ENCODE data around the gene TMED6.

The TMED6 gene

DNA sequence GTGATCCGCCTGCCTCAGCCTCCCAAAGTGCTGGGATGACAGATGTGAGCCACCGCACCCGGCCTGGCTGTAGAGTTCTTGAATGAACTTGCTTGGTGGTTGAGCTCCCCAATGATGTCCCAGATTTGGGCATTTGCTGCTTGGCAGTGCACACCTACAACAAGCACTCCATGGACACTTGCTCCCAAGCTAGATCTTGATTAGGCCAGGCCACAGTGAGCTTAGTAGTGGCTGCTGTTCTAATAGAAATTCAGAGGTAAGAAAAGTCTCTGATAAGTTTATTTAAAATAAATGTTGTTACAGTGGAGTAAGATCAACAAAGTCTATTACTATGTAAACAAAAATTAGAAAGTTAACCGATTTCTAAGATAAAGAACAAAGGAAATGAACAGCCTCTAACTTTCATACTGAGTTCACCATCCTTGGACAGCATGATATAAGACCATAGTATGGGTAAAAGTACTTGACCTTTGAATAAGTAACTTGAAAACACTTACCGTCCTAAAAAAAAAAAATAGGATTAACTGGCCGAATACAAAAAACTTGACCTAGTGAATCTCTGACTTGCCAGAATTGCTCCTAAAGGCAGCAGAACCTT, 951 bp downstream of the TMED6 start:
- no peak for DNase-seq

DNA sequence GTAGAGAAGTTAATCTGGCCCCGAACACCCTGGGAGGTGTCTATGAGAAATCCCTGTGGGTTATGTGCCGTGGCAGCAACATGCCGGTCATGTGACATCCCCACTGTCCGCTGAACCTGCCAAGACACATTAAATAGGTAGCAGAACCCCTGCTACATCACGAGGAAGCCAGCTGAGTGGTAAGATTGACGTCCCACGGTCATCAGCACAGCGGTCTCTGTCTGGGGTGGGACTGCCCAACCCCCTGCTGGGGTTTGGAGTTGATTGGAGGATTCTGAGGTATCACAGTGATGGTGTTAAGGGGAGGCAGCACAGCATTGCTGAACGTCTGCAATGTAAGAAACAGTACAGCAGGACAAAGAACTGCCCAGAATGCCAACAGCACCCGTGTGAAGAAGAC, 2.0 kb downstream of the TMED6 start:
- DNase-seq = no peak

DNA sequence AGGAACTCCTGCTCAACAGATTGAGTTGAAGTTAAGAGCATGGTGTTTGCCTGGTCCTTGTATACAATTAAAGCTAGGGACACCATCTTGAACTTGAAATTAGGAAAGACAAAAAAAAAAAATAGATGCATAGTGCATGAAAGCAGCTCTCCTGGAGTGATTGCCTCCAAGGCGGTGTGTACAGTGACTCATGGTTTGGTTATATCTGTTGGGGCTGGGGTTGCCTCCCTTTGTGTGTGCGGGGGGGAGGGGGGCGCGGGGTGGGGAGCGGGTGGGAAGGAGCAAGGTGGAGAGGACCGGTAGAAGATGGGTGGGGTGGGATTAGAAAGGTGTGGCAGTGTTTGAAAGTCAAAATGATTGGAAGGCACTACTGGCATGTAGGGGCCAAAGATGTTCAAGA, 3.4 kb downstream of the TMED6 start:
- DNase-seq = no peak

DNA sequence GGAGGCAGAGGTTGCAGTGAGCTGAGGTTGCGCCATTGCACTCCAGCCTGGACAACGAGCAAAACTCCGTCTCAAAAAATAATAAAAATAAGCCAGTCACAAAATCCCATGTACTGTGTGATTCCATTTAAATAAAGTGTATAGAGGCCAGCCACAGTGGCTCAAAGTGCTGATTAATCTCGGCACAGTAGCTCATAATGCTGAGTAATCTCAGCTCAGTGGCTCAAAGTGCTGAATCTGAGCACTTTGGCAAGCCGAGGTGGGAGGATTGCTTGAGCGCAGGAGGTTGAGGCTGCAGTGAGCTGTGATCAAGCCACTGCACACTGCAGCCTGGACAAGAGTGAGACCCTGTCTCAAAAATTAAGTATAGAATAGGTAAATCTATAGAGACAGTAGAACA, 4.9 kb downstream of the TMED6 start:
- no peak for DNase-seq

DNA sequence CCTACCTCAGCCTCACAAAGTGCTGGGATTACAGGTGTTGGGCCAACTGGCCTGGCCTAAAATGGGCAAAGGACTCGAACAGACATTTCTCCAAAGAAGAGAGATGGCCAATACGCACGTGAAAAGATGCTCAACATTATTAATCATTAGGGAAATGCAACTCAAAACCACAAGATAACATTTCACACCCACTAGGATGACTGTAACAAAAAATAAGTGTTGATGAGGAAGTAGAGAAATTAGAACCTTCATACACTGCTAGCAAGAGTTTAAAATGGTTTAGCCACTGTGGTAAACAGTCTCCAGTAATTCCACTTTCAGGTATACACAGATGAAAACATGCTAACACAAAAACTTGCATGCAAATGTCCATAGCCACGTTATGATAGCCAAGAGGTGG, 5.7 kb downstream of the TMED6 start:
- DNase-seq = no peak

DNA sequence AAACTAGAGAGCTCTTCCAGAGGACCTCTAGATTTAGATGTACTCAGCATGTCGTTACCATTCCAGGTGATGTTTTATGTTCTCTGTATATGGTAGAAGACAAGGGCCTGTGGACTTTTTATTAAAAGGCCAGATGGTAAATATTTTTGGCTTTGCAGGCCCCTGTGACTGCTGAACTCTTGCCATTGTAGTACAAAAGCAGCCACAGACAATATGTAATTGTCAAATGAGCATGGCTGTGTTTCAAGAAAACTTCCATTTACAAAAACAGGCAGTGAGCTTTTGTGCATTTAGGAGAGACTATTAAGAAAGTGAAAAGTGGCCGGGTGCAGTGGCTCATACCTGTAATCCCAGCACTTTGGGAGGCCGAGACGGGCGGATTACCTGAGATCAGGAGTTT, 7.4 kb downstream of the TMED6 start:
- no peak for DNase-seq

DNA sequence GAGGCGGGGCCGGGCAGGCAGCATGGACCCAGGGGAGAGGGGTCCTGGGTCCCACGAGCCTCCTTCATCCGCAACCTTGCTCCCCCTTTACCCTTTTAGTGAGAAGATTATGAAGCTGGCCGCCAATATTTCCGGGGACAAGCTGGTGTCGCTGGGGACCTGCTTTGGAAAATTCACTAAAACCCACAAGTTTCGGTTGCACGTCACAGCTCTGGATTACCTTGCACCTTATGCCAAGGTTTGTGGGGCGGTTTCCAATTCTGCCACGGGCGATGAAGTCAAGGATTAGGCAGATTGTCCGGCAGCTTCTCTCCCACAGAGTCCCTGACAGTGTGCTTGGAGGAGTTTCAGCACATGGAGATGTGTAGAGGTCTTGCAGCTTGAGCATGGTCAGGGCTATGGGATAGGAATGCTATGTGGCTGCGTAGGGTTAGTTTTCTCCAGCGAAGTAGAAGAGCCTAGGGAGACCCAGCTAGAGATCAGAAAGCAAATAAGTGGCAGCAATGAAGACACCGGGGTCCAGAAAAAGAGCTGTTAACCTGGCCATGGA, 11.4 kb downstream of the TMED6 start:
- no peak for DNase-seq

DNA sequence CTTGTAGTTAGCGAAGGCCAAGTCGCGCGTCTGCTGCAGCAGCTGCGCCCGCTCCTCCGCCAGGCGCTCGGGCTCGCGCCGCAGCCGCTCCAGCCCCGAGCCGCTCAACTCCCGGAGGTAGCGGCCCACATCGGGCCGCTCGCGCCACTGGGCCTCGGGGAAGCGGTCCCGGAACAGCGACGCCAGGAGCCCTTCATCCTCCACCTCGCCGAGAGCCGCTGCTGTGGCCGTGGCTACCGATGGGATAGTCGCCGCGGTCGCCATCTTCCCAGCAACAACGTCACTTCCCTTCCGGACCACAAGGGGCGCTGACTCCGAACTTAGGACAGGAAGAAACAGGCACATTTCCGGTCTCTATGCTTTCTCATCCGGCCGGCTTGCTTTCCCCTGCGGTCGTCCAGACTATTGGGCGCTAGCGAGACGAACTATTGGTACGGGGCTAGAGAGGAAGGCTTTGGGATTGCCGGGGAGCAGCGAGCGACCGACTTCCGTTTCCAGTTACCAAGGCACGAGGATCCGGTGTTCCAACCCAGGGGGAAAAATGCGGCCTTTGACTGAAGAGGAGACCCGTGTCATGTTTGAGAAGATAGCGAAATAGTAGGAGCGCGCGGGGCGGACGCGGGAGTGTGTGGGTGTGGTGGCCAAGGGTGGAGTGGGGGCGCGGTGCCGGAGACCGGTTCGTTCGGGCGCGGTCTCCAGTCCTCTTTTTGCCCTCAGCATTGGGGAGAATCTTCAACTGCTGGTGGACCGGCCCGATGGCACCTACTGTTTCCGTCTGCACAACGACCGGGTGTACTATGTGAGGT, 12.1 kb downstream of the TMED6 start, which contains the start of the genes COG8 and NIP7:
Gene COG8, minus strand, starts transcription at position 276 of the 806 bp plus-strand sequence. Its CDS starts 12 bp downstream, at position 264.
Gene NIP7, plus strand, starts transcription at position 484 of the 806 bp plus-strand sequence. Its CDS starts 58 bp downstream, at position 542.
- peak; percentile 99 for DNase-seq

DNA sequence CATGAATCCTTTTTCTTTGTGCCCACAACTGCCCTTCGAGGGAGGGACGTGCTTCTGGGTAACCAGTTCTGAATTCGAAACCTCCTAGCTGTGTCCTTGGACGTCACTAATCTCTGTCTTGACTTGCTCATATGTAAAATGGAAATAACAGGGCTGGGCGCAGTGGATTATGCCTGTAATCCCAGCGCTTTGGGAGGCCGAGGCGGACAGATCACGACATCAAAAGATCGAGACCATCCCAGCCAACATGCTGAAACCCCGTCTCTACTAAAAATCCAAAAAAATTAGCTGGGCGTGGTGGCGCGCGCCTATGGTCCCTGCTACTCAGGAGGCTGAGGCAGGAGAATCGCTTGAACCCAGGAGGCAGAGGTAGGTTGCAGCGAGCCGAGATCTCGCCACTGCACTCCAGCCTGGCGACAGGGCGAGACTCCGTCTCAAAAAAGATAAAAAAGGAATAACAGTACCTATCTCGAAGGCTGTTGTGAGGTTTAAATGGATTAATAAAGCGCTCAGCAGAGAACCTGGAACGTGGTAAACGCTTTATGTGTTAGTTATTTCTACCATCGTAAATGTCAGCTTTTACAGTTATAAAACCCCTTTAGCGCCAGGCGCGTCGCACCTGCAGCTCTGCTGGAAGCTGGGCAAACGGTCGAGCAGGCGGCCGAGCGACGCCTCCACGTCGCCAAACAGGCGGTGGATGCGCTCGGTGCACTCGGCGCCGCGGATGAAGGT, 12.9 kb downstream of the TMED6 start:
- DNase-seq = no peak

DNA sequence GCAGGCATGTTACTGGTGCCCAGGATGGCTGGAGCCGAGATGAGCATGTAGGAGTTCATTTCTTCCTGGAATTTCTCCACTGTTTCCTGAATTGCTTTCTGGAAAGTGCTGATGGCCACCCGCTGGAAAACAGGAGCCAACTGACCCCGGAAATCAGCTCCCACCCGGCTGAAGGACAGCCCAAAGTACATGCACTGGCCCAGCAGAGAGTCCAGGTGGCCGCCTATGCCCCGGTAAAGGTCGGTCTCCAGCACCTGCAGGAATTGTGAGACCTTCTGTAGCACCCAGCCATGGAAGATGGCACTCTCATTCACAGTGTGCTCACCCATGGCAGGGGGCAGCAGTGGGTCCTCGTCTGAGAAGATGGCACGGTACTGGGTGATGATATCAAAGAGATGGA, 16.9 kb downstream of the TMED6 start:
- DNase-seq = no peak

DNA sequence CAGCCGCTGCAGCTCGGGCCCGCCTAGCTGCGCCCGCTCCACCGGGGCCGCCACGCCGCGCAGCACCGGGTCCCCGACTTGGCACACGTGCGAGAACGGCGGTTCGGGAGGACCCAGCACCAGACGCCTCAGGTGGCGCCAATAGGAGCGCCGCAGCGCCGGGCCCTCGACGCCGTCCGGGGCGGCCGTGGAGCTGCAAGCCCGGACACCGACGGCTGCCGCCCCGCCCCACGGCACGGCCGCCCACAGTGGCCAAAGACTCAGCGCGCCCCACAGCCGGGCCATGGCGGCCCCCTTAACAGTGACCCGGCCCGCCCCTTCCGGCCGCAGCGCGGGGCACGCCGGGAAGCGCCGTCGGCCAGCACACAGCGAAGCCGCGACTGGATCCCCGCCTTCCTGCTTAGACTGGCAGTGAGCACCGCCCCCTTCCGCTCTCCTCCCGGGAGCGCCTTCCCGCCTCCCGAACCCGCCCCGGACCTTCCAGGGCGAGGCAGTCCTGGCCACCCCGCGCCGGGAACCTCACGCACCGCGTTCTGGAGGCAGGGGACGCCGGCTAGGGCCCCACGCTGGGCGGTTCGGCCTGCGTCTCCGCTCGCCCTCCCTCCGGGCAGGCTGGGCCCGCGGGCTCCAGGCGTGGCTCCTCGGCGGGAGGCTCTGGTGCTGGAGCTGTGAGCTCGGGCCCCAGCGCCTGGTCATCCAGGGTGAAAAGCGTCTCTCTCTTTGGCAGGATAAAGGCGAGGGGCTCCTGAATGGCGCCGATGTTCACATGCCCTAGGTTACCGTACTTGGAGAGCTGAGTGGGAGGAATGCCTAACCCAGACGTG, 21.1 kb downstream of the TMED6 start, which contains the start of gene PDF:
Gene PDF, minus strand, starts transcription at position 303 of the 824 bp plus-strand sequence. Its CDS starts 18 bp downstream, at position 285.
- peak; percentile 86 to 95 for DNase-seq

DNA sequence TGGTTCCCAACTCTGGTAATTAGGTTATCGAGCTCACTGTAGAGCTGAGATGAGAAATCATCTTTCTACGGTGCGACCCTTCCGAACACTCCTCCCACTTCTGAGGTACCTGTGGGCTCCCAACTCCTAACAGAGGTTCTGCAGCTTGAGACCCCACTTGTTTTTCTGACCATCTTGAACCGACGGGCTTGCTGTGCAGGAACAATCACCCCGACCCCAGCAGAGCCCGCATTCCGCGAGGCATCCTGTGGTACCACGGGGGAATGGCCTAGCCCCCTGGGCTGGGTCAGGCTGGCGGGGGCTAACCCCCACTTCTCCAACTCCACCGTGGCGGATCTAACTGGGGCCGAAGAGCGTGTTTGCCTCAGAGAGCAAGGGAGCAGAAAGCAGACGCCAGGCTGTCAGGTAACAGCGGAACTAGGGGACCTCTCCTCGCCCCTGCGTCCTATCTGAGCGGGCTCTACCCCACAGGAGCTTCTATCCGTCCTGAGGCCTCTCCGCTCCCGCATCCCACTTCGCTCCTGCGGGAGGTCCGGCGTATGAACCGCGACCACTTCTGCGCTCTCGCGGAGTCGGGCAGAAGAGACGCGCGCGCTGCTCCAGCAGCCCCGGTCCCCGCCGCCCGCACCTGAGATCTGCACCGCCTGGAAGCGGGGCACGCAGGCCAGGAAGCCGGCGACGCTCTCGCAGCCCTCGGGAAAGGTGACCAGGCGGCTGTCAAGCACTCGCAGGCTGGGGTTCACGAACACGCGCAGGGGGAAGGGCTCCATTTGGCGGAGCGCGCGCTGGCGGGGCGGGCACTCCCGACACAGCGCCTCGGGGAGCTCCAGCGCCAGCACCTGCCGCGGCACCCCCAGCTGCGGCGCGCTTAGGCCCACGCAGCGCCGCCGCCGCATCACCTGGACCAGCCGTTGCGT, 22.0 kb downstream of the TMED6 start:
- DNase-seq = peak in 1 of 2 experiments; percentile 30

DNA sequence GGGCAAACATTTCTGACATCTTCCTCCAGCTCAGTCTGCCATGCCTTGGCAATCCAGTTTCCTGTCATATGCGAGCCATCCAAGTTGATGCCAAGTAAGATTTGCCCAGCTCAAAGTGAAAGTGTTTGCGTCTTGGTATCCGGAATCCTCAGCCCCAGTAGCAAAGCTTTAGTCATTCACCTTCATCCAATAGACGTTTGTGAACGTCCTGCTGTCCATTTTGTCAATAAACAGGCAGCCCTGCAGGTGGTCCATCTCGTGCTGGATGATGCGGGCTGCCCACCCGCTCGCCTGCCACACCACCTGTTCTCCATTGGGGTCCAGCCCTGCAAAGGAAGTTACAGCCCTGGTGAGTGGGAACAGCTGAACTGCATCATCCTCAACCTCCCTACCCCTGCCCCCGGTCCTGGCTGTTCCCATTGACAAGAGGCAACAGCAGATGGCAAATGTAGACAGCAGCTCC, 22.7 kb downstream of the TMED6 start:
- no peak for DNase-seq

DNA sequence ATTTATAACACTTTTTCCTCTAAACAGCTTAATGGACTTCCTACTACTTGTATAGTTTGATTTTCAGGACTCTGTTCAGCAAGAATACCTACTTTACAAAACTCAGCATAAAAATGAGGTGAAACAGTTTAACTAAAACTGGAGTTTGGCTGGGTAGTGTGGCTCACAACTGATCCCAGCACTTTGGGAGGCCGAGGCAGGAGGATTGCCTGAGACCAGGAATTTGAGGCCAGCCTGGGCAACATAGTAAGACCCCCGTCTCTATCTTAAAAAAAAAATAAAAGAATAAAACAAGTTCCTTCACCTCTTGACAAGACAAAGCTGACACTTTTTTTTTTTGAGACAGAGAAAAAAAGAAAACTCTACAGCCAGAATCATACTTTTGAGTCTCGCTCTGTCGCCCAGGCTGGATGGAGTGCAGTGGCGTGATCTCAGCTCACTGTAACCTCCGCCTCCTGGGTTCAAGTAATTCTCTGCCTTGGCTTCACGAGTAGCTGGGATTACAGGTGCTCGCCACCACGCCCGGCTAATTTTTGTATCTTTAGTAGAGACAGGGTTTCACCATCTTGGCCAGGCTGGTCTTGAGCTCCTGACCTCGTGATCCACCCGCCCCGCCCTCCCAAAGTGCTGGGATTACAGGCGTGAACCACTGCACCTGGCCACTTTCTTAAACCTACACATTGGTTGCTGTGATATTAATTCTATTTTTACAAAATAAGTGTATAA, 23.8 kb downstream of the TMED6 start:
- DNase-seq = no peak

DNA sequence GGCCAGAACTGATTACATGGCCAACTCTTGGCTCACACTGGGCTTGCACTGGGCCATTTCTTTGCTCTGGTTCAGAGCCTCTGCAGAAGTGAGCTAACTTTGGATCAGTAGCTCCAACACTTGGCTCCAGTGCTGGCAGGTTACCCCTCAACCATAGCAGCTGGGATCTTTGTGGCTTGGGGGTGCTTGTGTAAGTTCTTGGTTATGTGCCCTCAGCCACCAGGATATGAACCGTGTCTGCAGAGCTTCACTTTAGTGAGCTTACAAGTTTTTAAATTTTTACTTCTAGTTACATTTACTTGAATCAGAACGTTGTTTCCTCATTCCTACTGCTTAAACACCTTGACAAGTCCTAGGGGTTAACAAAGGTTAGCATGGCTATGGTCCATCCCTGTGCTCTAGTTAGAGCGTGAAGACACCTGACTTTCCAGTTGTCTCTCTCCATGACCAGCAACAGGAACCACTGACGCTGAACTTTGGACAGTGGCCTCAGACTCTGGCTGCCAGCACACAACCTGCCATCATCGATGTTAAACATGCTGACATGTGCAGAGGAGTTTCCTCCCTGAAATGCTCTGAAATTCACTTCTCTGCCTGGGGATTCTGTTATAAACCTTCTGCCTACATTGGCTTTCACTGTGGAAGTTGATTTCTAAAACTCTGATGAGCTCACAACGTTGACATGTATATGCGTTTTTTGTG, 25.3 kb downstream of the TMED6 start:
- DNase-seq = no peak

DNA sequence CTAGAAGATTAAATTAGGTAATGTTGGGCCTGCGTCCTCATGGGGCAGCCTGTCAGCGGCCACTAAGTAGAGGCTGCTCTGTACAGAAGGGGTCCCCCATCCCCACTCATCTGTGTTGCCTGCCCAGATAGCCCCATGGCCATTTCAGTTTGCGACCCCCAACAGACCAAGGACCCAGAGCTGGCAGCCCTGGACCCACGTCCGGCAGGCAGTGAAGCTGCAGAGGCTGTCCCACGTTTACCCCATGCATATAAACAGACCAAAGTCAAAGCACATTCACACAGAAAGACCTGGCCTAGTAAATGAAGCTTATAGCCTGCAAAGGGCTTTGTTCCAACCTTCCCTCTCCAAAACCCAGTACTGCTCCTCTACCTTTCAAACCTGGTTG, 25.8 kb downstream of the TMED6 start:
- no peak for DNase-seq

DNA sequence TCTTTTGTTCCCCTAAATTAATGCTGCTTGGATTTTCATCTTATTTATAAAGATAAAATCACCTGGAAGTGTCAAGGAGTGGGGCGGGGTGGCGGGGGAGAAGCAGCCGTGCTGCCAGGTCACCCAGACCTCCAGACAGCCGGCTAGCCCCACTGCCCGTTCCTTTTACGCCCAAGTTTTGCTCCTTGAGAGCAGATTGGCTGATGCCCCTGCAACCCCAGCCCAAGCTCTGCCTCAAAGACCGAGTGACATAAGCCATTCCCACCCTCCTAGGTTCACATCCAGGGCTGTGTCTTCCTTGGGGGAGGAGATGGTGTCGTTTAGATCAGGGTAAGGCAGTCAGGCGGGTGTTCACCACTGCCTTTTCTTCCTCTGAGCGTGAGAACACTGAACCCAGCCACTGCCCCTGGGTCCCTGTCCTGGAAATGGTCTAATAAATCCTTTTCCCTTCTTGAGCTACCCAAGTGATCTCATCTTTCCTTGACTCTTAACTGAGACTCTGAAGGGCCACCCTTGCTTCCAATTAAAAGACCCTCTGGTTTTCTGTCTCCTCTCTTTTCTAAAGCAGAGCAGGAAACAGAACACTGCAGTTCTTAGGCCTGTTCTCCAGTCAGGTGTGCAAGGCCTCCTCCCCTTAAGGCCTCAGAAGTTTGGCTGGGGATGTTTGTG, 26.9 kb downstream of the TMED6 start:
- no peak for DNase-seq

DNA sequence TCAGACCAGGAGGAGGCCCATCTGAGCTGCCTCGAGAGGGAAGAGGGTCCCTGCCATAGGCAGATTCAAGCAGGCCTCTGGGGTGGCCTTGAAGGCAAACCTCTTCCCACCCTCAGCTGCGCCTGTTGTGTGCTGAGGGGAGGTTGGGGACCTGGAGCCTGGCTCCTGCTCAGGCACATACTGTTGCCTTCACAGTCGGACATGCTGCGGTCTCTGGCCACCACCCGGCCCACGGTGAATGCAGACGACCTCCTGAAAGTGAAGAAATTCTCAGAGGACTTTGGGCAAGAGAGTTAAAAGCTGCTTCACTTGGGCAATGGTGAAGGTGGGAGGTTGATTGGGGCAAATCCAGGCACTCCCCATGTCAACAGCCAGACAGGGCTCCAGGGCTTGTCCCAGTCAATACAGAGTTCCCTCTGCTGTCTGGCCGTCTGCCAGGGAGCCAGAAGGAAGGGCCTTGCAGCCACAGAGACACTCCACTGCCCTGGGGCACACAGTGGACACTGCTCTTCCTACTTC, 27.5 kb downstream of the TMED6 start:
- peak in 1 of 2 experiments; percentile 13 for DNase-seq

DNA sequence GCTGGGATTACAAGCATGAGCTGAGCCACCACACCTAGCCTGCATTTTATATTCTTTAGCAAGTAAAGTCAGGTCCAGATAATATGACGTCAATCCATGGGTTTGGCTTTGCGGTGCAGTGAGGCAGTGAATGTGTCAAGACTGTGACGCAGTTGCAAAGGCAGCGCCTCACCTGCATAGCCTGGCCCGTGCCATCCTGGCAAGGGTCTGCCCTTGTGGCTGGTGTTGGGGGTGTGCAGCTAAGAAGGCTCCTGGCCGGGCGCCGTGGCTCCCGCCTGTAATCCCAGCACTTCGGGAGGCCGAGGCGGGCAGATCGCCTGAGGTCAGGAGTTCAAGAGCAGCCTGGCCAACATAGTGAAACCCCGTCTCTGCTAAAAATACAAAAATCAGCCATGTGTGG, 28.2 kb downstream of the TMED6 start:
- DNase-seq = no peak
